CD8-positive, alpha-beta memory T cell (primary cell): ENCODE data around the gene TOP3B. TPM values are rescaled to one million over a fixed set of nuclear protein-coding genes. Genes with fewer than 3 reads are reported as not detected.
"Not testable (repeated sequence)": the region's sequence is repeated elsewhere in the genome, so short reads cannot be mapped to it uniquely, and the experiment has no call there.

Experiments used
- CTCF ChIA-PET: fragments of 350-600 bp; sonication (Branson Sonifier 250); formaldehyde crosslinking; loops from one replicate; lab custom pipeline; 2021; ENCODE audit warnings: antibody characterized with exemption; lab: Charles Lee
- POLR2A ChIA-PET: fragments of 350-600 bp; sonication (Branson Sonifier 250); formaldehyde crosslinking; loops from one replicate; lab custom pipeline; 2021; ENCODE audit warnings: antibody characterized with exemption; lab: Charles Lee
- DNase-seq, 5 donors: peaks; one replicate each; pipeline versions ENCODE4 v3.0.0 to v3.0.0-alpha.2; 2020 to 2022; ENCODE audit warnings: mixed read lengths in 1 of 5
- H3K27ac ChIP-seq: one replicate; pipeline ENCODE4 v1.7.0; 2013; ENCODE audit warnings: low read depth, mild to moderate bottlenecking, low read length, moderate library complexity
- H3K27me3 ChIP-seq: 2 replicates; pipeline ENCODE4 v1.7.0; 2013; ENCODE audit warnings: low read length, mild to moderate bottlenecking; ENCODE audit not compliant: insufficient read depth, poor library complexity, severe bottlenecking
- H3K36me3 ChIP-seq: 2 replicates; pipeline ENCODE4 v1.7.0; 2013; ENCODE audit warnings: mild to moderate bottlenecking, low read length, moderate library complexity; ENCODE audit not compliant: insufficient read depth
- H3K4me1 ChIP-seq: 2 replicates; pipeline ENCODE4 v1.7.0; 2013; ENCODE audit warnings: mild to moderate bottlenecking, low read length, moderate library complexity; ENCODE audit not compliant: insufficient read depth
- H3K4me3 ChIP-seq: 2 replicates; pipeline ENCODE4 v1.7.0; 2013; ENCODE audit warnings: mild to moderate bottlenecking, low read length
- H3K9me3 ChIP-seq: 2 replicates; pipeline ENCODE4 v1.7.0; 2013; ENCODE audit warnings: mild to moderate bottlenecking, low read length
- H3K27ac Mint-ChIP-seq, 8 donors: one replicate each; pipeline ENCODE4 v1.8.0; 2020 to 2021; ENCODE audit warnings: mixed read lengths in 8 of 8, mild to moderate bottlenecking in 6 of 8, inconsistent platforms in 3 of 8, moderate library complexity in 3 of 8
- H3K27me3 Mint-ChIP-seq, 2 donors: one replicate each; pipeline ENCODE4 v1.8.0; 2020 to 2021; ENCODE audit warnings: mixed read lengths in 2 of 2, mild to moderate bottlenecking in 1 of 2, moderate library complexity in 1 of 2
- H3K36me3 Mint-ChIP-seq, 3 donors: one replicate each; pipeline ENCODE4 v1.8.0; 2020 to 2021; ENCODE audit warnings: mixed read lengths in 3 of 3, inconsistent platforms in 1 of 3, mild to moderate bottlenecking in 1 of 3
- H3K4me1 Mint-ChIP-seq, 3 donors: one replicate each; pipeline ENCODE4 v1.8.0; 2020 to 2021; ENCODE audit warnings: mixed read lengths in 3 of 3, inconsistent platforms in 1 of 3, mild to moderate bottlenecking in 1 of 3
- H3K4me3 Mint-ChIP-seq, 7 donors: one replicate each; pipeline ENCODE4 v1.8.0; 2020 to 2021; ENCODE audit warnings: mixed read lengths in 7 of 7, mild to moderate bottlenecking in 6 of 7, moderate library complexity in 4 of 7, inconsistent platforms in 2 of 7
- H3K9me3 Mint-ChIP-seq, 5 donors: one replicate each; pipeline ENCODE4 v1.8.0; 2020 to 2022; ENCODE audit warnings: mixed read lengths in 5 of 5, mild to moderate bottlenecking in 3 of 5, moderate library complexity in 2 of 5, inconsistent platforms in 1 of 5
- polyA plus RNA-seq: library from polyadenylated mRNA; unstranded; fragments of 300-500 nt; fragmentation: Illumina TruSeq; gene quantifications from one replicate; pipeline ENCODE4 v1.2.3, GENCODE V29; 2021
- total RNA-seq, 2 experiments: library from RNA; stranded (reverse); gene quantifications; one replicate each; pipeline ENCODE4 v1.2.3, GENCODE V29; 2021

Gene TOP3B
- total and polyA plus RNA-seq, 3 experiments from 2014 or later = 17.3 to 36.9 (median 30.1) TPM

GRCh38 chr22:21918466-21919185 is 64.0 kb downstream of the TOP3B start:
- peak in 1 of 5 donors; percentile 28 for DNase-seq
- H3K4me1 ChIP-seq = no peaks in the 10 kb centered on the region
- POLR2A ChIA-PET = interaction anchor here (0.7 kb wide), 1 partner anchor 24 kb away, joined by 3 read pairs; no protein-coding TSS in a partner anchor
- H3K27me3 ChIP-seq = no peaks in the 10 kb centered on the region
- no peaks in the 10 kb centered on the region for H3K9me3 ChIP-seq
- no peaks in the 10 kb centered on the region for H3K27me3 Mint-ChIP-seq
- no peak overlapping the region for H3K4me3 Mint-ChIP-seq
- no peaks in the 10 kb centered on the region for H3K36me3 ChIP-seq
- CTCF ChIA-PET = interaction anchor here (1.5 to 3.8 kb wide), 2 partner anchors 19 to 32 kb away, joined by 3 to 15 read pairs; no protein-coding TSS in a partner anchor
- peaks cover 0 to 2% (median 0%) of the 10 kb centered on the region in 3 donors for H3K36me3 Mint-ChIP-seq
- H3K27ac ChIP-seq = no peak overlapping the region
- no peak overlapping the region for H3K4me3 ChIP-seq
- H3K27ac Mint-ChIP-seq = peak overlapping the region in 1 of 8 donors; percentile 43
- H3K9me3 Mint-ChIP-seq = no peaks in the 10 kb centered on the region
- no peaks in the 10 kb centered on the region for H3K4me1 Mint-ChIP-seq

- no peaks in the 10 kb centered on the region for H3K27me3 Mint-ChIP-seq
- peak overlapping the region in 1 of 7 donors; percentile 9 for H3K4me3 Mint-ChIP-seq
- POLR2A ChIA-PET = interaction anchor here (0.6 kb wide), 1 partner anchor 42 kb away, joined by 3 read pairs; no protein-coding TSS in a partner anchor
- no peaks in the 10 kb centered on the region for H3K27me3 ChIP-seq
- no peaks in the 10 kb centered on the region for H3K4me1 ChIP-seq
- no peak overlapping the region for H3K4me3 ChIP-seq
- H3K9me3 ChIP-seq = no peaks in the 10 kb centered on the region
- H3K36me3 ChIP-seq = no peaks in the 10 kb centered on the region
- H3K36me3 Mint-ChIP-seq = peaks cover 0 to 2% (median 0%) of the 10 kb centered on the region in 3 donors
- CTCF ChIA-PET = interaction anchor here (1.5 kb wide), 1 partner anchor 33 kb away, joined by 3 read pairs; no protein-coding TSS in a partner anchor
- DNase-seq = peak in 1 of 5 donors; percentile 26
- H3K4me1 Mint-ChIP-seq = no peaks in the 10 kb centered on the region
- H3K27ac ChIP-seq = no peak overlapping the region
- no peak overlapping the region for H3K27ac Mint-ChIP-seq
- H3K9me3 Mint-ChIP-seq = no peaks in the 10 kb centered on the region
These were observed 64.7 kb downstream of the TOP3B start for GRCh38 chr22:21917959-21918261.

- Histone ChIP-seq H3K9me3 (no peaks in the 10 kb centered on the region), H3K4me3 (no peak overlapping the region), H3K36me3 (no peaks in the 10 kb centered on the region), H3K27me3 (no peaks in the 10 kb centered on the region), H3K27ac (no peak overlapping the region), H3K4me1 (no peaks in the 10 kb centered on the region)
- H3K27me3 Mint-ChIP-seq = no peaks in the 10 kb centered on the region
- H3K9me3 Mint-ChIP-seq = no peaks in the 10 kb centered on the region
- no peak overlapping the region for H3K4me3 Mint-ChIP-seq
- peak overlapping the region in 1 of 8 donors; percentile 27 for H3K27ac Mint-ChIP-seq
- CTCF ChIA-PET = interaction anchor here (1.4 kb wide), 1 partner anchor 56 kb away, joined by 4 read pairs; no protein-coding TSS in a partner anchor
- H3K4me1 Mint-ChIP-seq = no peaks in the 10 kb centered on the region
- POLR2A ChIA-PET = interaction anchor here (0.6 kb wide), 1 partner anchor 41 kb away, joined by 3 read pairs; no protein-coding TSS in a partner anchor
- peaks cover 0 to 2% (median 0%) of the 10 kb centered on the region in 3 donors for H3K36me3 Mint-ChIP-seq
- peak in 1 of 5 donors; percentile 23 for DNase-seq
These were observed 65.2 kb downstream of the TOP3B start for GRCh38 chr22:21917181-21917958.

GRCh38 chr22:21916309-21916918 is 66.2 kb downstream of the TOP3B start:
- CTCF ChIA-PET = interaction anchor here (1.4 kb wide), 1 partner anchor 57 kb away, joined by 4 read pairs; no protein-coding TSS in a partner anchor
- Mint-ChIP-seq H3K36me3 (no peaks in the 10 kb centered on the region), H3K9me3 (no peaks in the 10 kb centered on the region), H3K4me1 (no peaks in the 10 kb centered on the region), H3K4me3 (no peak overlapping the region), H3K27ac (no peak overlapping the region), H3K27me3 (no peaks in the 10 kb centered on the region)
- Histone ChIP-seq H3K9me3 (no peaks in the 10 kb centered on the region), H3K4me3 (no peak overlapping the region), H3K4me1 (no peaks in the 10 kb centered on the region), H3K36me3 (no peaks in the 10 kb centered on the region), H3K27ac (no peak overlapping the region), H3K27me3 (no peaks in the 10 kb centered on the region)
- POLR2A ChIA-PET = no interaction called here
- peak in 1 of 5 donors; percentile 14 for DNase-seq

GRCh38 chr22:21915624-21916308 is 66.8 kb downstream of the TOP3B start:
- no peaks in the 10 kb centered on the region for H3K9me3 Mint-ChIP-seq
- no peaks in the 10 kb centered on the region for H3K36me3 Mint-ChIP-seq
- no peaks in the 10 kb centered on the region for H3K27me3 Mint-ChIP-seq
- Histone ChIP-seq H3K27me3 (no peaks in the 10 kb centered on the region), H3K9me3 (no peaks in the 10 kb centered on the region), H3K4me3 (no peak overlapping the region), H3K4me1 (no peaks in the 10 kb centered on the region), H3K36me3 (no peaks in the 10 kb centered on the region), H3K27ac (no peak overlapping the region)
- ChIA-PET POLR2A (no interaction called here), CTCF (no interaction called here)
- peak in 1 of 5 donors; percentile 14 for DNase-seq
- peak overlapping the region in 2 of 8 donors; percentile 3 to 29 for H3K27ac Mint-ChIP-seq
- H3K4me3 Mint-ChIP-seq = no peak overlapping the region
- no peaks in the 10 kb centered on the region for H3K4me1 Mint-ChIP-seq

GRCh38 chr22:21914033-21914642 is 68.4 kb downstream of the TOP3B start:
- H3K4me3 Mint-ChIP-seq, H3K27ac ChIP-seq, H3K27me3 ChIP-seq, H3K4me1 ChIP-seq, H3K36me3 ChIP-seq, POLR2A ChIA-PET, H3K27me3 Mint-ChIP-seq, H3K36me3 Mint-ChIP-seq, CTCF ChIA-PET, H3K4me3 ChIP-seq, H3K27ac Mint-ChIP-seq, H3K9me3 Mint-ChIP-seq, DNase-seq, H3K9me3 ChIP-seq, H3K4me1 Mint-ChIP-seq: not testable (repeated sequence)

- H3K27me3 Mint-ChIP-seq, H3K36me3 Mint-ChIP-seq, POLR2A ChIA-PET, H3K36me3 ChIP-seq, H3K27ac ChIP-seq, H3K4me1 Mint-ChIP-seq, H3K9me3 Mint-ChIP-seq, H3K4me3 ChIP-seq, H3K9me3 ChIP-seq, H3K4me3 Mint-ChIP-seq, H3K27me3 ChIP-seq, H3K4me1 ChIP-seq, H3K27ac Mint-ChIP-seq, DNase-seq: not testable (repeated sequence)
- CTCF ChIA-PET = interaction anchor here (1.3 kb wide), 1 partner anchor 28 kb away, joined by 3 read pairs; no protein-coding TSS in a partner anchor
These were observed 72.2 kb downstream of the TOP3B start for GRCh38 chr22:21910367-21910766.
